ENCODE results near the gene FOXO1.

Gene FOXO1

GRCh38 chr13:40572961-40573360 is 93.5 kb downstream of the FOXO1 start:
- no peak for FAIRE-seq

DNA sequence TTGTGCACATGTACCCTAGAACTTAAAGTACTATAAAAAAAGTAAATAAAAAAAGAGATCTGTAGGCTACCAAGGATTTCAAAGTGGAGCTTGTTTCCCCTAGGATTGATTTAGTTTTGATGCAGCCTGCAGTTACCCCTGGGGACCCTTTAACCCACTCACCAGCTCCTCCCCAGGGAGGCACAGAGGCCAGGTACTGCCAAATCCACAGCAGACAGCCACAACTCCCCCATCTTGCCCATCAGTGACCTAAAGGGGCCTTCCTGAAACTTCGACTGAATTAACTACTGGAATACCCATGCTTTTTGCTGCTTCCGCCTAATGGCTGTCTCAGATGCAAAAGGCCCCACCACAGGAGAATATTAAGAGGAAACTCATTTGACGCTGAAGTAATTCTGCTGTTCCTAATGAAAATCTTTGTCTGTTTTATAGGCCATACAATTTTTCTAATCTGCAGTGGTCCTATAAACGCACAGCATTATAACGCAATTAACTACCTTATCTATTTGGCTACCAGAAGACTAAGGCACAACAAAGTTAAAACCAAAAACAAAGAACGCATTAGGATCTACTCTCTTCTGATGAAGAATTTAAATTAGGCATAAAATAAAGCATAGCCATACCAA is 95.0 kb downstream of the FOXO1 start:
- FAIRE-seq, result no peak

DNA sequence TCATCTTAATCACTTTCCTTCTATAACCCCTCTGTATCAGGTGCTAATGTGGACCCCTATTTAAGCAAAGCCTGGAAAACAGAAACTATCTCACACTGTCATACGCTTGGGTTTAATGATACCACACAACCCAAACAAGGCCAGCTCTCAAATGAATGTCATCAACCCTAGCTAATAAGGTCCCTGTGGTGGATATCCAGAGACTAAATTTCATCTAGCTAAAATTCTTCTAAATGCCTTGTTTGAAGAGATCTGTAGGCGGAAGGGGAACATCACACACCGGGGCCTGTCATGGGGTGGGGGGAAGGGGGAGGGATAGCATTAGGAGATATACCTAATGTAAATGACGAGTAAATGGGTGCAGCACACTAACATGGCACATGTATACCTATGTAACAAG is 95.5 kb downstream of the FOXO1 start:
- FAIRE-seq, result no peak

GRCh38 chr13:40569024-40569350 is 97.5 kb downstream of the FOXO1 start:
- no peak for FAIRE-seq

DNA sequence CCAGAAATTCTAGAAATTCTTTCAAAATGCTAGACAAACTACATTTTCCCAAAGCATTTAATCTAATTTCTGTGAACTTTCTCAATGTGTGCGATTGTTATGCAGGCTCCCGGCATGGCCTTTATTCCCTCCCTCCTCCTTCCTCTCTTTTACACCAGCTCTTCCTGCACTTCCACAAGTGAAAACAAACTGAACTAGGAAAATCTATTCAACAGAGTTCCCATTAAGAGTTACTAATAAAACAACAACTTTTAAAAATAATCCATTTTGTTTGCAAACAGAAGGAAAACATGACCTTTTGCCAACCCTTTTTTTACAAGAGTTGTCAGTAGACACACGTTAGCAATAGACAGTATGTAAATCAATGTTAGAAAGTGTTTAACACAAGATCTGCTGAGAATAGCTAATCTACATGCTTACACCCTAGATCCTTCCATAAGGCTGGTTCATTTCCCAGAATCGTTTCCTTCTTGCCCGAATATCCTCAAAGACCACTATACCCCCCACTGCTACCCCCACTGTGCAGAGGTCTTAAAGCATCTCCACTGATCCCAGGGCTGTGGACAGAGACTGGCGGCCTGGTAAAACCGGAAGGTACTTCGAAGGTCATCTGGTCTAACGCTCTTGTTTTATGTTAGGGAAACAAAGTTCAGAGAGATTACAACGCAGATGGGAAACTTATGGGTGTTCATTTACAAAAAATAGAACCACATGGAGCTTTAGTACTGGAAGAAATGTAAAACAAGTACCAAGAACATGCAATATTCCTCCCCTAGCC is 98.0 kb downstream of the FOXO1 start:
- FAIRE-seq, result no peak

GRCh38 chr13:40566811-40567210 is 99.6 kb downstream of the FOXO1 start:
- FAIRE-seq, result no peak

DNA sequence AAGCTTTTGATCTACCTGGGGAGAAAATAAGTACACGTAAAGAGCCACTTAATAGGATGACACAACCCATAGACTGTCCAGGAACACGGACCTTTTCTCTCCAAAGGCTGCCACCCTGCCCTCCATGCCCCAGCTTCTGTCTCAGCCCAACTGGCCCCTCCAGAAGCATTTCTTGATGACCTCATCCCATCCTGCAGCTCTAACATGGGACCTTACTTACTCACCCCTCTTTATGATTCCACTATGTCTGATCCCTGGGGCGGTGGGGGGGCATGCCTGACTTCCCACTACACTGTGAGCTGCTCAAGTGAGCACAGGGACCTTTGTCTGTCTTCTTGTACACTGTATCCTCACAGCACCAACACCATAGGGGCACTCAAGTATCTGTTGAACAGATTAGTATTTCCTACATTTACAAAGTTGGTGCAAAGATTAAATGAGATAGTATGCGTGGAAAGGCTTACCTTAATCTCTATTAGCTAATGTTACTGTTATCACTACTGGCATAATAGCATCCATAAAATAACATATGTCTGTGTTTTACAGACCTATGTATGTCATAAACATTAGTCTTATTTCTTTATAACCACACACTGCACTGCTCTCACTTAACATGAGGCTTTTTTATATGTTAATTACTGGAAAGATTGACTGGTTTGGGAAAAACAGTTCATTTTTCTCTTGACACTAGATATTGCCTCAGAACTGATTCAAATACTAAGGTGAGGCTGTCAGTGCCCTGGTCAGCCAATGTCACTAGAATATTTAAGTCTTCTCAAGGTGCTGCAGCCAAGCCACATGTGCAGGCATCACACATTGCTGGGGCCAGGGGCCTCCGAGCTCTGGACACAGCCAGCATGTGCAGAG is 100.9 kb downstream of the FOXO1 start:
- FAIRE-seq, result no peak

DNA sequence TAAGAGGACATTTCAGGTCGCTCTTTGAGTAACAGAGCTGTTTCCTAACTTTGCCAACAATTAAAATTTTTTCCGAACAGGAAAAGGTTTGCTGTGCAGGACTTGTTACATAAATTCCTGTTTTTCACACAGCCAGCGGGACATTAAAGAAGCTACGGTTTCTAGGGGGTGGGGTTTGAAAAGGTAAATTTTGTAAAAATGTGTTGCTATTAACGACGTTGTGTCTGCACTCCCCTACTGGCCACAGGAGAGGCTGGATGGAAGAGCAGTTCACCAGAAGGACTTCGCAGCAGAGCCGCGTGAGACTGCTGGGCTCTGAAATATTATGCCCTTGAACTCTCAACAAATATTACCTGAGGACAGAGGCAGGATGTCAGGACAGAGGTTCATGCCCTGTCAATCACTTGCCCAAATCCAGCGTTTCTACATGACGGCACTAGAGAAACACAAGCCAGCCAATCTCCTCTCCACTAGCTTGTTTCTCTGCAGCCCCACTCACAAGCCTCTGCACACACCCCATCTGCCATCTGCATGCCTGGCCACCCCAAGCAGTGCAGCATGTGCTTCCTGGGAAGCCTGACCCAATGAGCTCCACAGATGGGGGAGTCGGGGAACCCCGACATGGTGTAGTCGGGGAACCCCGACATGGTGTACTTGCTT is 102.0 kb downstream of the FOXO1 start:
- no peak for FAIRE-seq

GRCh38 chr13:40563350-40564125 is 102.9 kb downstream of the FOXO1 start:
- no peak for FAIRE-seq

DNA sequence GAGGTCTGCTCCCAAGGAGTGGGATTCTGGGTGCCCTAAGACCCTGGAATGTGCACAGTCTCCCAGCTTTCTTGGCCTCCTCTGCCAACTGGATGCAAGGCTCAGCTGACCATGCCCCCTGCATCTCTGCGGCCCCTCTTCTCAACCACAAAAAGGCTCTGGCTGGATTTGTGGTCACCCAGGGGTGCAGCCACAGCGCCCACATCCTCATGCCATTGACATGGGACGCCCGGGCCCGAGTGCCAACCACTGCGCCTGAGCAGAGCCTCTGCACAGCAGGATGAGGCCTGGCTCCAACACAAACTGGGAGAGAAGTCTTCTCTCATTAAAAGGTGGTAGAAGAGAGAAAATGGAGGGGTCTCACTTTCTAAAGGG is 103.5 kb downstream of the FOXO1 start:
- FAIRE-seq, result no peak

DNA sequence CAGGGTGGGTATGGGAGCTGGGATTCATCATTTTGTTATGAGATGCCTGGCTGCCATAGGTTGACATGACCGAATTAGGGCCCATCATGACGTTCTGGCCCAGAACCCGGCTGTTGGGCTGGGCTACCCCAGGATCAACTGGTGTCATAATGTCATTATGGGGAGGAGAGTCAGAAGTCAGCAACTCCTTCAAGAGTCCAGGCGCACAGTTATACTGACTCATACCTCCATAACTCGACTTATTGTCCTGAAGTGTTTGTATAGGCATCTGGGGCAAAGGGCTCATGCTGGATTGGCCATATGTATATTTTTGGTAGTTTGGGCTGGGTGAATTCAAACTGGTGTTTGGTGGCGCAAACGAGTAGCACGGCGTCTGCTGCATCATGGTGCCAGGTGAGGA is 106.5 kb downstream of the FOXO1 start:
- no peak for FAIRE-seq

- no peak for FAIRE-seq
Measured at GRCh38 chr13:40558656-40559055, 107.8 kb downstream of the FOXO1 start.

DNA sequence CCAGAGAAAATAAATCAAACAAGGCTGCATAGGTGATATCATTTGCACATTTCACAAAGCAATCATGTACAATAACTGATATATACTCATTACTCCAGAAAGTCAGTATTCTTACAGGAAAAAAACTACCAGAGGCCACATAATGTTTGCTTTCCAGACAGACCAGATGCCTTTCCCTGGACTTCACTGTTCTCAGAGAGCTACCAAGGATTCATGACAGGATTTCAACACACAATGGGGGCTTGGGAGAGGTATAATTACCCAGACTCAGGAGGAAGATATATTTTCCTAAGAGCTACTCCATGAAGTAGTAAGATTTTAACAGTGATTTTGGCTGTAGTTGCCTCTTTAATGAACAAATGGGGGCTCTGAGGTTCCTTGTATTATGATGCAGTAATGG is 110.0 kb downstream of the FOXO1 start:
- FAIRE-seq, result no peak

- no peak for FAIRE-seq
Measured at GRCh38 chr13:40553356-40553755, 113.1 kb downstream of the FOXO1 start.

GRCh38 chr13:40552895-40553294 is 113.5 kb downstream of the FOXO1 start:
- no peak for FAIRE-seq

GRCh38 chr13:40550130-40550529 is 116.3 kb downstream of the FOXO1 start:
- no peak for FAIRE-seq

- FAIRE-seq, result no peak
Measured at GRCh38 chr13:40549500-40550094, 116.8 kb downstream of the FOXO1 start.

DNA sequence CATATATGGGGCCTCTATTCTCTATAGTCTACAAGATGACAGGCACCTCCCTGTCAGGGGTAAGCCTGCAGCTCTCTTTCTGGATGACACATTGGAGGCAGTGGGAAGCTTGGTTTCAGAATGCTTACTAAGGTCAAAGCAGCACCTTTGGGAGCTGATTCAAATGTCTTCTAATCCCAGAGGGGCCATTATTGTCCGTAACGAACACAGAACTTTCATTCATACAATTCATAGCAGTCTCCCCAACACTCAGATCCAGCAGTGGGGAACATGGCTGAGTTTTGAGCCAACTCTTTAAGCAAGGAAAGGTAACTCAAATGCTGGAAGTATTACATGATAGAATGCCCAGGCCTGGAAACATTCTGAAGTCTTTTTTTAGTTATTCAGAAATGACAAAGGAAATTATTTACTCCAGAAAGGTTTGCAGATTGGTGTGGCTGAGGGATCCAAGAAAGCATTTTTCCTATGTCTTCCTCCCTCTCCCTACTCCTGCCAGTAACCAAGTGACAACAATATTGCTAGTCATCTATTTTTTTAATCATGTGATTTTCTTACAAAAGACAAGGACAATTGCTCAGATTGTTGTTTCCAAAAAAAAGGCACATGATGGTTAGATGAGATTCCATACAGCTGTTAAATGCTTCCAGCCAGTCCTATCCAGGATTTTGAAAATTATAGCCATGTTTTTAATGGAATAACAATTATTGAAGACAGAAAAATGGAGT is 118.7 kb downstream of the FOXO1 start:
- FAIRE-seq, result no peak

GRCh38 chr13:40546047-40546446 is 120.4 kb downstream of the FOXO1 start:
- FAIRE-seq, result no peak

- FAIRE-seq, result no peak
Measured at GRCh38 chr13:40540328-40541044, 126.0 kb downstream of the FOXO1 start.
